Neural progenitor cell (in vitro differentiated cells): Measurements from ENCODE around the gene R3HDM4. TPM values are rescaled to one million over a fixed set of nuclear protein-coding genes. Genes with fewer than 3 reads are reported as not detected.

ENCODE experiments used
- DNase-seq: peaks from one replicate; pipeline ENCODE4 v3.0.0-alpha.2; 2016; ENCODE audit warnings: low spot score
- H2AFZ ChIP-seq: fragments of 200-600 bp; sonication (generic); replicated peaks from 2 replicates; pipeline ENCODE4 v1.6.1; 2016; ENCODE audit warnings: antibody characterized with exemption
- H3F3A ChIP-seq: fragments of 200-600 bp; sonication (generic); 2 replicates; pipeline ENCODE4 v1.6.1; 2016; ENCODE audit warnings: antibody characterized with exemption, low read depth
- H3K27ac ChIP-seq: fragments of 200-600 bp; sonication (generic); 2 replicates; pipeline ENCODE4 v1.5.1; 2016; ENCODE audit warnings: mild to moderate bottlenecking
- H3K27me3 ChIP-seq: fragments of 200-600 bp; sonication (generic); 2 replicates; pipeline ENCODE4 v1.6.1; 2016; ENCODE audit warnings: mild to moderate bottlenecking, moderate library complexity
- H3K36me3 ChIP-seq: fragments of 200-600 bp; sonication (generic); 2 replicates; pipeline ENCODE4 v1.5.1; 2016
- H3K4me1 ChIP-seq: fragments of 200-600 bp; sonication (generic); 2 replicates; pipeline ENCODE4 v1.6.1; 2016; ENCODE audit warnings: mixed run types
- H3K4me2 ChIP-seq: fragments of 200-600 bp; sonication (generic); 2 replicates; pipeline ENCODE4 v1.6.1; 2016
- H3K4me3 ChIP-seq: fragments of 200-600 bp; sonication (generic); 2 replicates; pipeline ENCODE4 v1.5.1; 2016
- H3K79me2 ChIP-seq: fragments of 200-600 bp; sonication (generic); 2 replicates; pipeline ENCODE4 v1.6.1; 2016; ENCODE audit warnings: low read depth
- H3K9ac ChIP-seq: fragments of 200-600 bp; sonication (generic); 2 replicates; pipeline ENCODE4 v1.6.1; 2016
- H3K9me3 ChIP-seq: fragments of 200-600 bp; sonication (generic); 2 replicates; pipeline ENCODE4 v1.5.1; 2016; ENCODE audit warnings: low read depth
- H4K20me1 ChIP-seq: fragments of 200-600 bp; sonication (generic); 2 replicates; pipeline ENCODE4 v1.6.1; 2016; ENCODE audit warnings: low read depth
- H3K27ac Mint-ChIP-seq: 3 replicates; pipeline ENCODE4 v1.8.0; 2021; ENCODE audit warnings: mixed read lengths
- H3K27me3 Mint-ChIP-seq: 2 replicates; pipeline ENCODE4 v1.8.0; 2022; ENCODE audit warnings: low read depth, mild to moderate bottlenecking, inconsistent platforms, moderate library complexity, mixed read lengths; ENCODE audit not compliant: insufficient read depth
- H3K36me3 Mint-ChIP-seq: 3 replicates; pipeline ENCODE4 v1.8.0; 2021; ENCODE audit warnings: mixed read lengths
- H3K4me1 Mint-ChIP-seq: 3 replicates; pipeline ENCODE4 v1.8.0; 2021; ENCODE audit warnings: mixed read lengths
- H3K4me3 Mint-ChIP-seq: 3 replicates; pipeline ENCODE4 v1.8.0; 2021; ENCODE audit warnings: mild to moderate bottlenecking, moderate library complexity, mixed read lengths
- H3K9me3 Mint-ChIP-seq: 3 replicates; pipeline ENCODE4 v1.8.0; 2020; ENCODE audit warnings: mixed read lengths
- CTCF ChIP-seq: fragments of 200-600 bp; sonication (generic); IDR thresholded peaks from 2 replicates; pipeline ENCODE4 v1.5.1; 2017; ENCODE audit warnings: antibody characterized with exemption, mild to moderate bottlenecking
- EZH2 ChIP-seq: fragments of 200-600 bp; sonication (generic); IDR thresholded peaks from 2 replicates; pipeline ENCODE4 v1.6.1; 2017; ENCODE audit warnings: antibody characterized with exemption, mild to moderate bottlenecking, moderate library complexity
- EZH2phosphoT487 ChIP-seq: fragments of 200-600 bp; sonication (generic); IDR thresholded peaks from 2 replicates; pipeline ENCODE4 v1.6.1; 2017; ENCODE audit warnings: antibody characterized with exemption
- total RNA-seq: library from RNA; depleted of rRNA; stranded (reverse); fragments of >200 nt; gene quantifications from 2 replicates; pipeline ENCODE4 v1.2.3, GENCODE V29; 2015; ENCODE audit warnings: low replicate concordance

The R3HDM4 gene
- total RNA-seq, 1 donor from 2014 or later, result 22.7 TPM

GRCh38 chr19:918481-919198 is 5.6 kb upstream of the R3HDM4 start:
- peaks cover 20% of the 10 kb centered on the region for H3K27me3 Mint-ChIP-seq
- H3K27me3 ChIP-seq, result peaks cover 86% of the 10 kb centered on the region
- no peaks in the 10 kb centered on the region for H3K9me3 Mint-ChIP-seq
- no peak overlapping the region for H3K4me3 ChIP-seq
- H3K27ac Mint-ChIP-seq, result no peak overlapping the region
- H3K4me1 Mint-ChIP-seq, result peaks cover 10% of the 10 kb centered on the region
- H3K4me2 ChIP-seq, result peak overlapping the region; percentile 82
- H3K9me3 ChIP-seq, result no peaks in the 10 kb centered on the region
- peaks cover 60% of the 10 kb centered on the region for H3F3A ChIP-seq
- peak overlapping the region; percentile 63 for H3K4me3 Mint-ChIP-seq
- peaks cover 9% of the 10 kb centered on the region for H3K4me1 ChIP-seq
- H3K9ac ChIP-seq, result no peak overlapping the region
- H3K27ac ChIP-seq, result no peak overlapping the region
- peak; percentile 3 for TF ChIP-seq EZH2phosphoT487
- peak; percentile 0 for TF ChIP-seq EZH2
- TF ChIP-seq CTCF, result no peak
- no peak overlapping the region for H2AFZ ChIP-seq
- peak; percentile 39 for DNase-seq
- no peaks in the 10 kb centered on the region for H3K36me3 ChIP-seq
- no peaks in the 10 kb centered on the region for H3K36me3 Mint-ChIP-seq
- H3K79me2 ChIP-seq, result no peaks in the 10 kb centered on the region
- peaks cover 23% of the 10 kb centered on the region for H4K20me1 ChIP-seq

- Histone ChIP-seq H3K27ac (no peak overlapping the region), H3K9me3 (no peaks in the 10 kb centered on the region), H3K4me3 (peak overlapping the region; percentile 58), H4K20me1 (peaks cover 23% of the 10 kb centered on the region), H3K79me2 (no peaks in the 10 kb centered on the region), H3K9ac (no peak overlapping the region), H3F3A (peaks cover 59% of the 10 kb centered on the region), H3K36me3 (no peaks in the 10 kb centered on the region), H3K4me1 (peaks cover 13% of the 10 kb centered on the region), H3K27me3 (peaks cover 89% of the 10 kb centered on the region), H3K4me2 (peak overlapping the region; percentile 82), H2AFZ (no peak overlapping the region)
- Mint-ChIP-seq H3K4me1 (peaks cover 7% of the 10 kb centered on the region), H3K36me3 (no peaks in the 10 kb centered on the region), H3K27ac (no peak overlapping the region), H3K9me3 (no peaks in the 10 kb centered on the region), H3K4me3 (peak overlapping the region; percentile 81), H3K27me3 (peaks cover 20% of the 10 kb centered on the region)
- TF ChIP-seq EZH2phosphoT487 (peak; percentile 78), CTCF (no peak), EZH2 (peak; percentile 87)
- DNase-seq, result no peak
Observed at GRCh38 chr19:918152-918437, 5.1 kb upstream of the R3HDM4 start.

GRCh38 chr19:917323-918151 is 4.5 kb upstream of the R3HDM4 start, which contains the start of gene KISS1R:
TSS of gene KISS1R (plus strand) at chr19:917333. CDS start at chr19:917503, 170 bp downstream.
- Histone ChIP-seq H4K20me1 (peaks cover 23% of the 10 kb centered on the region), H3K79me2 (peaks cover 2% of the 10 kb centered on the region), H3K4me3 (peak within 1 kb of the TSS; percentile 58), H3K9ac (no peak within 1 kb of the TSS), H3K36me3 (no peaks in the 10 kb centered on the region), H2AFZ (no peak within 1 kb of the TSS), H3K9me3 (no peaks in the 10 kb centered on the region), H3F3A (peaks cover 57% of the 10 kb centered on the region), H3K4me1 (peaks cover 13% of the 10 kb centered on the region), H3K4me2 (peak within 1 kb of the TSS; percentile 82), H3K27me3 (peaks cover 88% of the 10 kb centered on the region), H3K27ac (no peak within 1 kb of the TSS)
- Mint-ChIP-seq H3K4me1 (peaks cover 7% of the 10 kb centered on the region), H3K4me3 (peak within 1 kb of the TSS; percentile 81), H3K36me3 (no peaks in the 10 kb centered on the region), H3K9me3 (no peaks in the 10 kb centered on the region), H3K27ac (no peak within 1 kb of the TSS), H3K27me3 (peaks cover 20% of the 10 kb centered on the region)
- DNase-seq, result peak; percentile 93
- TF ChIP-seq CTCF, result peak; percentile 78
- no peak for TF ChIP-seq EZH2
- TF ChIP-seq EZH2phosphoT487, result peak; percentile 90
